ENCODE results near the gene CFAP100.

DNA sequence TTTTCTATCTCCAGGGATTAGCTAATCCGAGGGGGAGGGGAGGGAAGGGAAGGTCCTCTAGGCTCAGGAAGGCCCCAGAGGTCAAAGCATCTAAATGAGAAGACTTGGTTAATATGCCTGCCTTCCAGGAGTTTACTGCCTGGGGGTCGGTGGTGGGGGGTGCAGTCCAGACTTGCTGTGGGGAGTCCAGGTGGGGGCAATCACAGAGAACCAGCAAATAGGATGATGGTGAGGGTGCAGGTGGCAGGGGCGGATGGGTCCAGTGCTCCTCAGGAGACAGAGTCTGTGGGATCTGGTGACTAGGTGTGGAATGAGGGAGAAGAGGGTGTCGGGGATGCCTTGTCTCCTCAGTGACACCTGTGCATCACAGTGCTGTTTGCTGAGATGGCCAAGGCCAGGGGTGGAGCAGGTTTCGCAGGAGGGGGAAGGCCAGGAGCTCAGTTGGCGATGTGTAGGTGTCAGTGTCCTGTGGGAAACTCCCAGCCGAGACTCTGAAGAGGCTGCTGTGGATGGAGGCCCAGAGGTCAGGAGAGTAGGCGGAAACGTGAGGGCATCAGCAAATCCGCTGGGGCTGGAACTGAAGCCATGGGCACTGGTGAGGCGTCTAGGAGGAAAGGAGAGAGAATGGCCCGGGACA, 8.1 kb downstream of the CFAP100 start:
- TF ChIP-seq, protein P1, sequence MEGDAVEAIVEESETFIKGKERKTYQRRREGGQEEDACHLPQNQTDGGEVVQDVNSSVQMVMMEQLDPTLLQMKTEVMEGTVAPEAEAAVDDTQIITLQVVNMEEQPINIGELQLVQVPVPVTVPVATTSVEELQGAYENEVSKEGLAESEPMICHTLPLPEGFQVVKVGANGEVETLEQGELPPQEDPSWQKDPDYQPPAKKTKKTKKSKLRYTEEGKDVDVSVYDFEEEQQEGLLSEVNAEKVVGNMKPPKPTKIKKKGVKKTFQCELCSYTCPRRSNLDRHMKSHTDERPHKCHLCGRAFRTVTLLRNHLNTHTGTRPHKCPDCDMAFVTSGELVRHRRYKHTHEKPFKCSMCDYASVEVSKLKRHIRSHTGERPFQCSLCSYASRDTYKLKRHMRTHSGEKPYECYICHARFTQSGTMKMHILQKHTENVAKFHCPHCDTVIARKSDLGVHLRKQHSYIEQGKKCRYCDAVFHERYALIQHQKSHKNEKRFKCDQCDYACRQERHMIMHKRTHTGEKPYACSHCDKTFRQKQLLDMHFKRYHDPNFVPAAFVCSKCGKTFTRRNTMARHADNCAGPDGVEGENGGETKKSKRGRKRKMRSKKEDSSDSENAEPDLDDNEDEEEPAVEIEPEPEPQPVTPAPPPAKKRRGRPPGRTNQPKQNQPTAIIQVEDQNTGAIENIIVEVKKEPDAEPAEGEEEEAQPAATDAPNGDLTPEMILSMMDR (IDR thresholded peaks at IDR 0.05; ENCODE audit: low read length), result no peak
- no peak for TF ChIP-seq EZH2 (IDR thresholded peaks at IDR 0.05; ENCODE audit: borderline replicate concordance, low read length)

All from OCI-LY1 (cell line).